GM19395 (cell line): ENCODE results near the gene DTYMK.
"Not testable (repeated sequence)": the region's sequence is repeated elsewhere in the genome, so short reads cannot be mapped to it uniquely, and the experiment has no call there.

Experiments used
- ATAC-seq: cut with Tn5 transposase; IDR thresholded peaks from one replicate; pipeline ENCODE4 v1.9.1; 2021; ENCODE audit warnings: mild to moderate bottlenecking, moderate library complexity; ENCODE audit not compliant: unreplicated experiment

The DTYMK gene

GRCh38 chr2:241686650-241687425 lies at the start of gene DTYMK:
Gene DTYMK, minus strand, starts transcription at chr2:241686815. Its CDS starts 32 bp downstream, at chr2:241686783.
- peak; percentile 93 for ATAC-seq

DNA sequence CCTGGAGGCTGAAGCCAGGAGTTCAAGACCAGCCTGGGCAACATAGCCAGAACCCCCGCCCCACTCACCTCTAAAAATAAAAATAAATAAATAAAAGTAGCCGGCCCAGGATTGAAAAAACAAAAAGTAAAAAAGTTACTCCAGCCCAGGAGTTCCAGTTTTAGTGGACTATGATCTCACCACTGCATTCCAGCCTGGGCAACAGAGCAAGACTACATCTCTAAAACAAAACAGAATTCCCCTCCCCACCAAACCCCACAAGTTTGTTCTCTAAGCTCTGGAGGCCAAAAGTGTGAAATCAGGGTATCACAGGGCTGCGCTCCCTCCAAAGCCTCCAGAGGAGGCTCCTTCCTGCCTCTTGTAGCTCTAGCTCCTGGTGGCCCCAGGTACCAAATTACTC lies 49.5 kb upstream of the DTYMK start:
- ATAC-seq = no peak

GRCh38 chr2:241734467-241735208 lies 48.0 kb upstream of the DTYMK start, which contains the start of gene D2HGDH:
Gene D2HGDH, plus strand, starts transcription at chr2:241734630. Its CDS starts 595 bp downstream, at chr2:241735225.
- peak; percentile 70 for ATAC-seq

GRCh38 chr2:241734208-241734466 lies 47.5 kb upstream of the DTYMK start:
- ATAC-seq = peak; percentile 38

DNA sequence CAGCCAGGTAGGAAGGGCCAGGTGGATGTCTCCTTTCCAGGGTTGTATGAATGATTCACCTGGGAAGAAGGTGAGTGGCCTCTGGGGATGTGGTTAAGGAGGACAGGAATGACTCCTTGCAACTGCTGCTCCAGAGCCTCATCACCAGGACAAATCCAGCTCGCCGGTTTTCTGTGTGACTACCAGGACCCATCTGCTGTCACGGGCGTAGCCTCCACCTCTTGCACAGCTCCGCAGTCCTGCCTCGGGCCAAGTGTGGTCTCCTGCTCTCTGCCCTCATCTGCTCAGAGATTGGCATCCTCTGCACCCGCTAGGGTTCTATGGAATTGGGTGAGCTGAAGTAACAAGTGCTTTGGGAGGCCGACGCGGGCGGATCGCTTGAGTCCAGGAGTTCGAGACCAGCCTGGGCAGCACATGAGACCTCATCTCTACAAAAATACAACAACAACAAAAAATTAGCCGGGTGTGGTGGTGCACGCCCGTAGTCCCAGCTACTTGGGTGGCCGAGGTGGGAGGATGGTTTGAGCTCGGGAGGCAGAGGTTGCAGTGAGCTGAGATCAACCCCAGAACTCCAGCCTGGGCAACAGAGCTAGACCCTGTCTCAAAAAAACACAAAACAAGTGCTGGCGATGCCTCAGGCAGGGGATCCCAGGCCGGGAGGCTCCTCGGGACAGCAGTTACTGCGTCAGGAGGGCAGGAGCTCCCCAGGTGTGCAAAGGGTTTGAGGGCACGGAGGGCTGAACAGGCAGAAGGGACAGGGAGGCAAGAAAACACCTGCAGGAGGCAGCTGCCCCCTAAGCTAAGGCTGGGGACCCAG lies 47.0 kb upstream of the DTYMK start:
- ATAC-seq = no peak

- not testable (repeated sequence) for ATAC-seq
These were observed 46.0 kb upstream of the DTYMK start for GRCh38 chr2:241732513-241733186.

DNA sequence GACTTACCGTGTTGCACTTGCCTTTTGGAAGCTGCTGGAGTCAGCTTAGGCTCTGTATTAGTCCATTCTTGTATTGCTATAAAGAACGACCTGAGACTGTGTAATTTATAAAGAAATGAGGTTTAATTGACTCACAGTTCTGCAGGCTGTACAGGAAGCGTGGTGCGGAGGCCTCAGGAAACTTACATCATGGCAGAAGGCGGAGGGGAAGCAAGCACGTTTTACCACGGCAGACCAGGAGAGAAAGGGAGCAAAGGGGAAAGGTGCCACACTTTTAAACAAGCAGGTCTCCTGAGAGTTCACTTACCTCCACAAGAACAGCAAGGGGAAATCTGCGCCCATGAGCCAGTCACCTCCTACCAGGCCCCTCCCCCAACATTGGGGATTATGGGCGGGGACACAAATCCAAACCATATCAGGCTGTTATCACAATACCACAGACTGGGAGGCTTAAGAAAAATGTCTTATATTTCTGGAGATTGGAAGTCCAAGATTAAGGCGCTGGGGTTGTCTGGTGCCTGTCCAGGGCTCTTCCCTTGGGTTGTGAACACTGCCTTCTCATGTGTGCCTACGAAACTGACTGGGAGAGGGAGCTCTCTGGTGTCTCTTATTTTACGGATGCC lies 44.2 kb upstream of the DTYMK start:
- ATAC-seq = no peak

DNA sequence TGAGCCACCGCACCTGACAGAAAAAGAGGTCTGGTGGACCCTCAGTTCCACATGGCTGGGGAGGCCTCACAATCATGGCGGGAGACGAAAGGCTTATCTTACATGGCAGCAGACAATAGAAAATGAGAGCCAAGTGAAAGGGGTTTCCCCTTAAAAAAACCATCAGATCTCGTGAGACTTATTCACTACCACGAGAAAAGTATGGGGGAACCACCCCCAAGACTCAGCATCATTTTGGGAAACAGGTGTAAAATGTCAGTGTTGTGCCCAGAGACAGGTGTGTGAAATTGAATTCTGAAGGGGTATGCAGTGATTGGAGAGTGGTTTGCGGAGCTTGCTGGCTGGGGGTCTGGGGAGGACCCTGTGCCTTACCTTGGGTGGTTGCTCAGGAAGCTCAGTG lies 43.3 kb upstream of the DTYMK start:
- ATAC-seq = no peak

DNA sequence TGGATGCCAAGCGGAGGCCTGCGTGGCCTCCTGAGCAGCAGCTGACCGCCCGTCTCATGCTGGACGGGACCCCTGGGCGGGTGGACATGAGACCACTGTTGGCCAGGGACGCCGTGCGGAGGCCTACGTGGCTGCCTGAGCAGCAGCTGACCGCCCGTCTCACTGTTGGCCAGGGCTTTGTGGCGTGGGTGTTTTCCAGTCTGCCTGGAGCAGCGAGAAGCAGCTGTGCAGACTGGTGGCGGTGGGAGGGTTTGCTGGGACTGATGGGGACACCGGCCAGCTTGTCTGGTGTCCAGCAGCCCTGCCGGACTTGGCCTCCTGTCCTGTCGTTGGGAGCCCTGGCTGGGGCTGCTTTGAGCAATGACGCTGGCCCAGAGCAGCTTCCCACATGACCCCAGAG lies 42.0 kb upstream of the DTYMK start:
- no peak for ATAC-seq

GRCh38 chr2:241728000-241728399 lies 41.4 kb upstream of the DTYMK start:
- ATAC-seq = no peak

DNA sequence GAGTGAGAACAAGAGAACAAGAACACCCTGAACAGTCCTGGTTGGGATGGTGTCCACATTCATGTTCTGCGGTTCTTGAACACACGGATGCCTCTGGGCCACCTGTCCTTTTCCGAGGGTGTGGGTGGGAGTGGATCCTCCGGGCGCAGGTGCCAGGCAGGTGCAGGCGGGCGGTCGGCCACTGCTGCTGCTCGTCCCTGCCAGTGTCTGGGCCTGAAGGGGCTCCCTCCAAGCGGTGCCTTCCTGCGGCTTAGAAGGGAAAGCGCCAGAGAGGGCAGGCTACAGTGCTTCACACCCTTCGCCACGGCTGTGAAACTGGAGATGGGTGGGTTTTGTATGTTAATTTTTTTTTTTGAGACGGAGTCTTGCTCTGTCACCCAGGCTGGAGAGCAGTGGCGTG lies 39.8 kb upstream of the DTYMK start:
- ATAC-seq = no peak

DNA sequence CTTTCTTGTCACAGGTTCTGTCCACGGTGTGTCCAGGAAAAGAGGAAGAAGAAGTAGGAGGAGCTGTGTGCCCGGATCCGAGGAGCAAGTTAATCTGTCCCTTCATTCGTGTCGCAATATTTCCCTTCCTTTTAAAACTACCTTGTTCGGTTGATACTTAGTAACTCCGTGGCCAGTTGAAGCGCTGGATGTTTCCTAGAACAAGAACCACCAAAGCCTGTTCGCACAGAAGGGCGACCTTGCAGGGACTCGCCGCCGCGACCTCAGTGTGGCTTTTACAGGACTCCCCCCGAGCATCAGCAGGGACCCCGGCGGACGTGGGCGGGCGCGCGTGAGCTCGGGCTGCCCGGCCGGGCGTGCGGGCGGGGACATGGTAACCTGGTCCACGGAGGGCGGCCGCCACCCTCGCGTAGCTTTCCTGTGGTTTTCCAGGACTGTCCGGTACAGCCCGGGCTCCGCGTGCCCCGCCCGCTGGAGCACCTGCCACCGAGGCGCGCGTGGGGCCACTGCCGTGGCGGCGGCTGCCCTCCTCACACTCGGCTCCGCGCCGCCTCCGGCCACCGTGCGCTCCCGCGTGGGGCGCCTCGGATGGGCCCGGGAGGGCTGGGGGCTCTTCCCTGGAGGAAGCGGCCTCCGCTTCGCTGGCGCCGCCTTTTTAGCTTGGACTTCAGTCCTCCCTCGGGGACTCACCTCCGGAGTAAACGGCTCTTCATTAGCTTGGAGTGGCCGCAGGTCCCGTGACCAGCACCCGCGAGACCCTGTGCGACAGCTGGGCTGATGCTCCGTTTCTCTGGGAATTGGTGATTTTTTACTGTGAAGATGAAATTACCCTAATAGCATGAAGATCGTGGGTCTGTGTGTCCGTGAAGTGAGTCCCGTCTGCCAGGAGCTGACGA lies 38.6 kb upstream of the DTYMK start:
- ATAC-seq = no peak

DNA sequence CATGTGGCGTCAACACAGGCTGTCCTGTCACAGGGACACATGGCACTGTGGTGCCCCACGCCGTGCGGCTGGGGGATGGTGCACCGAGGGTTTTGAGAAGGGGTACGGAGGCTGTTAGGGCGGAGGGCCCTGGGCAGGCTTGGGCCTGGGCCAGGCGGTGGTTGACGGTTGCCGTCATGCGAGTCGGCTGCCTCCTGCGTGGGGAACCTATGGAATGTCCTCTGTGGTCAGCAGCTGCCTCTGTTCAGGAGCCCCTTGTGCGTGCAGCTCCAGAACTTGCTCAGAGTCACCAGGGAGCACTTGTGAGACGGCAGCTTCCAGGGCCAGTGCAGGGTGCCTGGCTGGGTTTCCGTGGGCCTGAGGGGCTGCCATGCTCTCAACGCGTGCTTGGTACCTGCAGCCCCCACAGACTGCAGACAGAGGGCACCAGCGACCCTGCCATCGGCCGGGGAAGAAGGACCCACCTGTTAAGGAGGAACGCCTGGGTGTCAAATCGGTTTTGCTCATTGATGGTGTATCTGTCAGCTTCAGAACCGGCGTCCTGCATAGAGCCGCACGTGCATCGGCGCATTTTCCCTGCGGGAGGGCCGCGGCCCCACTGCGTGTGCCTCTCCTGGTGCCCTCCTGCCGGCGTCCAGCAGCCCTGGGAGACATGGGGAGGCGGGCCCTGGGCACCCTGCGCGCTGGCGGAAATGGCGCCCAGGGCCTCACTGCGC lies 37.8 kb upstream of the DTYMK start:
- no peak for ATAC-seq

GRCh38 chr2:241722896-241723454 lies 36.4 kb upstream of the DTYMK start:
- ATAC-seq = no peak

- no peak for ATAC-seq
These were observed 35.2 kb upstream of the DTYMK start for GRCh38 chr2:241721852-241722251.

GRCh38 chr2:241720560-241720959 lies 33.9 kb upstream of the DTYMK start:
- ATAC-seq = no peak

DNA sequence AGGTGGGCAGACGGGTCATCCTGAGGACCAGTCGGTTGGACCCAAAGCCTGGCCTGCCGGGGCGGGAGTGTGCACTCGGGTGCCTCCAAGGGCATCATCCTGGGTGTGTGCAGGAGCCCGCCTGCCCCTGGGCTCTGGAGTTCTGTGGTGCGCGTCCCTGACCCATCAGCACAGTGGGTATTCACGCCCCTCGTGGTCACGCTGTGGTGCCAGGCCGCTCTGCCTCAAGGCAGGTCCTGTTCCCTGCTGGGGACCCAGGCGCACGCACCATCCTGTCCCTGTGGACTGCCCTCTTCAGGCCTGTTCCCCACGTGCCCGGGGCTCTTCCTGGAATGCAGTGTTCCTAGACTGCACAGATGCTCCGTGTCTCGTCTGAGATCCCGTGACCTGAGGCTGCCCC lies 33.5 kb upstream of the DTYMK start:
- no peak for ATAC-seq

GRCh38 chr2:241719093-241719492 lies 32.5 kb upstream of the DTYMK start:
- ATAC-seq = no peak

- no peak for ATAC-seq
These were observed 22.3 kb upstream of the DTYMK start for GRCh38 chr2:241708879-241709278.
